GM23338 (cell line): ENCODE data around the gene FBXO31. TPM values are rescaled to one million over a fixed set of nuclear protein-coding genes. Genes with fewer than 3 reads are reported as not detected.

Source experiments
- ATAC-seq: fragments of 200-7000 bp; cut with Tn5 transposase; 3 replicates; pipeline ENCODE4 v1.9.1; 2020
- DNase-seq: peaks from one replicate; pipeline ENCODE4 v3.0.0-alpha.2; 2015; ENCODE audit warnings: low spot score
- H2AFZ ChIP-seq: fragments of 200-600 bp; sonication (generic); 2 replicates; pipeline ENCODE4 v1.8.0; 2016; ENCODE audit warnings: antibody characterized with exemption, mild to moderate bottlenecking, moderate library complexity
- H3F3A ChIP-seq: fragments of 200-600 bp; sonication (generic); replicated peaks from 2 replicates; pipeline ENCODE4 v1.8.0; 2017; ENCODE audit warnings: antibody characterized with exemption, mixed run types, low read depth
- H3K27ac ChIP-seq: fragments of 200-600 bp; sonication (generic); 2 replicates; pipeline ENCODE4 v1.6.1; 2016; ENCODE audit warnings: low read depth
- H3K27me3 ChIP-seq: fragments of 200-600 bp; sonication (generic); 2 replicates; pipeline ENCODE4 v1.8.0; 2016; ENCODE audit warnings: mild to moderate bottlenecking, mixed run types, moderate library complexity; ENCODE audit not compliant: insufficient read depth
- H3K36me3 ChIP-seq: fragments of 200-600 bp; sonication (generic); 2 replicates; pipeline ENCODE4 v1.8.0; 2016; ENCODE audit warnings: mild to moderate bottlenecking; ENCODE audit not compliant: insufficient read depth
- H3K4me1 ChIP-seq: fragments of 200-600 bp; sonication (generic); 2 replicates; pipeline ENCODE4 v1.8.0; 2016; ENCODE audit warnings: mild to moderate bottlenecking, moderate library complexity; ENCODE audit not compliant: insufficient read depth
- H3K4me2 ChIP-seq: fragments of 200-600 bp; sonication (generic); 2 replicates; pipeline ENCODE4 v1.7.1; 2017; ENCODE audit warnings: mixed run types
- H3K4me3 ChIP-seq: fragments of 200-600 bp; sonication (generic); 2 replicates; pipeline ENCODE4 v1.6.1; 2016; ENCODE audit warnings: mixed run types
- H3K79me2 ChIP-seq: fragments of 200-600 bp; sonication (generic); replicated peaks from 2 replicates; pipeline ENCODE4 v1.8.0; 2017; ENCODE audit warnings: mild to moderate bottlenecking; ENCODE audit not compliant: insufficient read depth
- H3K9me2 ChIP-seq: fragments of 200-600 bp; sonication (generic); 2 replicates; pipeline ENCODE4 v1.8.0; 2017; ENCODE audit not compliant: insufficient read depth
- H4K20me1 ChIP-seq: fragments of 200-600 bp; sonication (generic); replicated peaks from 2 replicates; pipeline ENCODE4 v1.8.0; 2017; ENCODE audit warnings: mild to moderate bottlenecking; ENCODE audit not compliant: insufficient read depth
- H3K27ac Mint-ChIP-seq: 2 replicates; pipeline ENCODE4 v1.8.0; 2020; ENCODE audit warnings: inconsistent platforms, mild to moderate bottlenecking, moderate library complexity, mixed read lengths
- H3K27me3 Mint-ChIP-seq: 3 replicates; pipeline ENCODE4 v1.8.0; 2022; ENCODE audit warnings: low read depth, mild to moderate bottlenecking, moderate library complexity, mixed read lengths, inconsistent platforms; ENCODE audit not compliant: insufficient read depth, poor library complexity
- H3K36me3 Mint-ChIP-seq: 3 replicates; pipeline ENCODE4 v1.8.0; 2021; ENCODE audit warnings: low read depth, mild to moderate bottlenecking, inconsistent platforms, moderate library complexity, mixed read lengths
- H3K4me1 Mint-ChIP-seq: 3 replicates; pipeline ENCODE4 v1.8.0; 2020; ENCODE audit warnings: mild to moderate bottlenecking, inconsistent platforms, mixed read lengths
- H3K4me3 Mint-ChIP-seq: 3 replicates; pipeline ENCODE4 v1.8.0; 2021; ENCODE audit warnings: moderate library complexity, mild to moderate bottlenecking, inconsistent platforms, mixed read lengths
- H3K9me3 Mint-ChIP-seq: 3 replicates; pipeline ENCODE4 v1.8.0; 2020; ENCODE audit warnings: moderate library complexity, mild to moderate bottlenecking, inconsistent platforms, mixed read lengths
- CREB1 ChIP-seq: fragments of 250-450 bp; sonication (Bioruptor Pico); IDR thresholded peaks from 2 replicates; pipeline ENCODE4 v1.5.0; 2020; ENCODE audit warnings: low read depth, mild to moderate bottlenecking, moderate library complexity
- ETS1 ChIP-seq: IDR thresholded peaks from 2 replicates; pipeline ENCODE4 v1.6.1; 2016; ENCODE audit warnings: antibody characterized with exemption
- EZH2 ChIP-seq: fragments of 200-600 bp; sonication (generic); IDR thresholded peaks from one replicate; pipeline ENCODE4 v1.8.0; 2017; ENCODE audit warnings: antibody characterized with exemption, mild to moderate bottlenecking, low read depth; ENCODE audit not compliant: unreplicated experiment
- EZH2phosphoT487 ChIP-seq: fragments of 200-600 bp; sonication (generic); IDR thresholded peaks from one replicate; pipeline ENCODE4 v1.8.1; 2018; ENCODE audit warnings: antibody characterized with exemption; ENCODE audit not compliant: unreplicated experiment
- JUNB ChIP-seq: IDR thresholded peaks from one replicate; pipeline ENCODE4 v1.6.1; 2016; ENCODE audit warnings: antibody characterized with exemption; ENCODE audit not compliant: unreplicated experiment
- NANOG ChIP-seq: IDR thresholded peaks from 2 replicates; pipeline ENCODE4 v1.6.1; 2016; ENCODE audit warnings: antibody characterized with exemption, borderline replicate concordance
- POLR2AphosphoS5 ChIP-seq: IDR thresholded peaks from 2 replicates; pipeline ENCODE4 v1.6.1; 2016; ENCODE audit warnings: antibody characterized with exemption, low read depth
- REST ChIP-seq: IDR thresholded peaks from one replicate; pipeline ENCODE4 v1.6.1; 2018; ENCODE audit warnings: antibody characterized with exemption; ENCODE audit not compliant: unreplicated experiment
- STAT1 ChIP-seq: IDR thresholded peaks from one replicate; pipeline ENCODE4 v1.6.1; 2016; ENCODE audit warnings: antibody characterized with exemption; ENCODE audit not compliant: unreplicated experiment
- ZNF114 ChIP-seq: fragments of 250-450 bp; sonication (Bioruptor Pico); IDR thresholded peaks from 2 replicates; pipeline ENCODE4 v1.5.0; 2020; ENCODE audit warnings: mild to moderate bottlenecking, moderate library complexity
- ZNF331 ChIP-seq: fragments of 250-450 bp; sonication (Bioruptor Pico); IDR thresholded peaks from 2 replicates; pipeline ENCODE4 v1.5.0; 2020; ENCODE audit warnings: low read depth, mild to moderate bottlenecking, moderate library complexity
- ZNF462 ChIP-seq: fragments of 250-450 bp; sonication (Bioruptor Pico); IDR thresholded peaks from 2 replicates; pipeline ENCODE4 v1.5.0; 2020; ENCODE audit warnings: mild to moderate bottlenecking, moderate library complexity
- polyA plus RNA-seq: library from polyadenylated mRNA; unstranded; fragments of >200 nt; fragmentation: Nextera tagmentation; extraction: Ambion mirVana; gene quantifications from 2 replicates; pipeline ENCODE4 v1.2.1, GENCODE V29; 2016
- total RNA-seq: library from RNA; depleted of rRNA; stranded (reverse); fragments of >200 nt; shearing (Covaris generic); gene quantifications from 2 replicates; pipeline ENCODE4 v1.2.3, GENCODE V29; 2014
- TF ChIP-seq, protein P1 (sequence below), 2 experiments: fragments of 200-600 bp in 1 of 2; sonication (generic) in 1 of 2; conservative IDR thresholded peaks; 2 replicates each; pipeline versions ENCODE4 v1.5.1 to v1.6.1; 2016 to 2017; ENCODE audit warnings: antibody characterized with exemption in 2 of 2, low read depth in 2 of 2, mild to moderate bottlenecking in 2 of 2, moderate library complexity in 1 of 2

The FBXO31 gene
- total and polyA plus RNA-seq, 2 experiments from 2014 or later: 7.0 to 23.8 TPM

- Mint-ChIP-seq H3K27ac (no peak overlapping the region; the same call in 1 of the 2 replicates), H3K4me1 (peaks cover 3% of the 10 kb centered on the region; the same call in 1 of the 3 replicates), H3K36me3 (peaks cover 59% of the 10 kb centered on the region), H3K4me3 (no peak overlapping the region), H3K27me3 (peaks cover 6% of the 10 kb centered on the region), H3K9me3 (no peaks in the 10 kb centered on the region)
- no peak overlapping the region for H3K4me2 ChIP-seq
- H2AFZ ChIP-seq: no peak overlapping the region
- peaks cover 5% of the 10 kb centered on the region; the same call in 1 of the 2 replicates for H4K20me1 ChIP-seq
- H3K9me2 ChIP-seq: no peaks in the 10 kb centered on the region
- no peak for ATAC-seq
- H3K79me2 ChIP-seq: no peaks in the 10 kb centered on the region
- H3K36me3 ChIP-seq: no peaks in the 10 kb centered on the region
- H3F3A ChIP-seq: 0 out of 2 replicates have a peak, but pooled peaks cover 3% of the 10 kb centered on the region
- no peak overlapping the region for H3K27ac ChIP-seq
- no peak overlapping the region for H3K4me3 ChIP-seq
- H3K4me1 ChIP-seq: no peaks in the 10 kb centered on the region
- H3K27me3 ChIP-seq: no peaks in the 10 kb centered on the region
- no peak for DNase-seq
- TF ChIP-seq, protein P1, sequence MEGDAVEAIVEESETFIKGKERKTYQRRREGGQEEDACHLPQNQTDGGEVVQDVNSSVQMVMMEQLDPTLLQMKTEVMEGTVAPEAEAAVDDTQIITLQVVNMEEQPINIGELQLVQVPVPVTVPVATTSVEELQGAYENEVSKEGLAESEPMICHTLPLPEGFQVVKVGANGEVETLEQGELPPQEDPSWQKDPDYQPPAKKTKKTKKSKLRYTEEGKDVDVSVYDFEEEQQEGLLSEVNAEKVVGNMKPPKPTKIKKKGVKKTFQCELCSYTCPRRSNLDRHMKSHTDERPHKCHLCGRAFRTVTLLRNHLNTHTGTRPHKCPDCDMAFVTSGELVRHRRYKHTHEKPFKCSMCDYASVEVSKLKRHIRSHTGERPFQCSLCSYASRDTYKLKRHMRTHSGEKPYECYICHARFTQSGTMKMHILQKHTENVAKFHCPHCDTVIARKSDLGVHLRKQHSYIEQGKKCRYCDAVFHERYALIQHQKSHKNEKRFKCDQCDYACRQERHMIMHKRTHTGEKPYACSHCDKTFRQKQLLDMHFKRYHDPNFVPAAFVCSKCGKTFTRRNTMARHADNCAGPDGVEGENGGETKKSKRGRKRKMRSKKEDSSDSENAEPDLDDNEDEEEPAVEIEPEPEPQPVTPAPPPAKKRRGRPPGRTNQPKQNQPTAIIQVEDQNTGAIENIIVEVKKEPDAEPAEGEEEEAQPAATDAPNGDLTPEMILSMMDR (conservative IDR thresholded peaks at IDR 0.05; ENCODE audit: low read depth in 2 of 2): no peak
- TF ChIP-seq JUNB (no peak), STAT1 (no peak), ZNF331 (CRISPR knock-in tag) (no peak), ETS1 (no peak), CREB1 (no peak), ZNF462 (CRISPR knock-in tag) (no peak), ZNF114 (CRISPR knock-in tag) (no peak), POLR2AphosphoS5 (no peak), NANOG (no peak), REST (no peak), EZH2 (no peak), EZH2phosphoT487 (no peak)
These were observed 25.6 kb upstream of the FBXO31 start for GRCh38 chr16:87409153-87409552.
